Erythroblast (primary cell): ENCODE results near the gene KIF2A.

ENCODE experiments used
- GATA1 ChIP-seq: IDR thresholded peaks from 2 replicates; pipeline ENCODE4 v1.6.1; 2011; ENCODE audit warnings: low read depth, mild to moderate bottlenecking, control low read depth, low read length, moderate library complexity
- POLR2A ChIP-seq: IDR thresholded peaks from 2 replicates; pipeline ENCODE4 v1.6.1; 2011; ENCODE audit warnings: mild to moderate bottlenecking, low read length

GRCh38 chr5:62298118-62298517, 7.9 kb upstream of the KIF2A start:
- TF ChIP-seq POLR2A (no peak), GATA1 (no peak)
